ENCODE data around the gene DLGAP4.

The DLGAP4 gene

GRCh38 chr20:36421641-36422040 lies 115.5 kb downstream of the DLGAP4 start:
- DNase-seq: no peak

- no peak for DNase-seq
These were observed 118.2 kb downstream of the DLGAP4 start for GRCh38 chr20:36424314-36424713.

GRCh38 chr20:36425166-36425565 lies 119.0 kb downstream of the DLGAP4 start:
- no peak for DNase-seq

- DNase-seq: no peak
These were observed 125.5 kb downstream of the DLGAP4 start for GRCh38 chr20:36431604-36432003.

- no peak for DNase-seq
These were observed 126.0 kb downstream of the DLGAP4 start for GRCh38 chr20:36432096-36432495.

GRCh38 chr20:36434383-36434782 lies 128.2 kb downstream of the DLGAP4 start:
- no peak for DNase-seq

GRCh38 chr20:36435124-36435523 lies 129.0 kb downstream of the DLGAP4 start:
- no peak for DNase-seq

GRCh38 chr20:36435592-36436541 lies 129.7 kb downstream of the DLGAP4 start:
- DNase-seq: peak; percentile 75 to 87

- peak in 1 of 2 experiments; percentile 78 for DNase-seq
These were observed 133.0 kb downstream of the DLGAP4 start for GRCh38 chr20:36439040-36439730.

GRCh38 chr20:36439731-36440072 lies 133.6 kb downstream of the DLGAP4 start:
- DNase-seq: no peak

GRCh38 chr20:36440370-36441026 lies 134.4 kb downstream of the DLGAP4 start:
- no peak for DNase-seq

GRCh38 chr20:36441027-36441414 lies 134.9 kb downstream of the DLGAP4 start:
- DNase-seq: no peak

- DNase-seq: no peak
These were observed 135.3 kb downstream of the DLGAP4 start for GRCh38 chr20:36441416-36441815.

- no peak for DNase-seq
These were observed 139.7 kb downstream of the DLGAP4 start for GRCh38 chr20:36445847-36446246.

- DNase-seq: no peak
These were observed 140.4 kb downstream of the DLGAP4 start for GRCh38 chr20:36446557-36446956.

GRCh38 chr20:36447101-36447500 lies 141.0 kb downstream of the DLGAP4 start:
- no peak for DNase-seq

- DNase-seq: no peak
These were observed 143.5 kb downstream of the DLGAP4 start for GRCh38 chr20:36449663-36450062.

GRCh38 chr20:36454332-36454697 lies 148.2 kb downstream of the DLGAP4 start:
- no peak for DNase-seq

GRCh38 chr20:36454698-36455427 lies 148.7 kb downstream of the DLGAP4 start:
- no peak for DNase-seq

GRCh38 chr20:36455972-36456625 lies 150.0 kb downstream of the DLGAP4 start:
- no peak for DNase-seq

- peak; percentile 99 for DNase-seq
These were observed 154.8 kb downstream of the DLGAP4 start for GRCh38 chr20:36460648-36461599.

All from SW 1271 (cell line).